SHP77 treated with DMSO at 0.1 percent for 48 hours (cell line): Measurements from ENCODE around the gene SLC6A6.

Experiments used
- DNase-seq: peaks from one replicate; lab custom pipeline; 2025; lab: John Stamatoyannopoulos, UW

The SLC6A6 gene

DNA sequence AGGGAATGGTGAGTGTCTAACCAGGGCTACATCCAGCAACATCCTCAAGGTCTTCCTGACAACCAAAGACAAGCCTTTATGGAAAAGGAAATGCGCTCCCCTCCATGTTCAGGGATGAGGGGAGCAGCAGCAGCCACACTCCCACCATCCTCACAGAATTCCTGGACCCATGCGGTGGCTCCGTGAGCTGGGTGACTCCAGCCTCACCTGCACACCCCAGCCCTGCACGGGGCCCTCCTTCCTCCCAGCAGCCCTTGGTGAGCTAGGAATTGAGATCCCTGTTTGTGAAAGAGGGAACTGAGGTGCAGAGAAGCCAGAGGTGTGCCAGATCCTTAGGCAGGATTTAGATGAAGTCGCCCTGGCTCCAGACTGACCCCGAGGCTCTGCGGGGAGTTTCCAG, 85.4 kb downstream of the SLC6A6 start:
- DNase-seq = no peak

DNA sequence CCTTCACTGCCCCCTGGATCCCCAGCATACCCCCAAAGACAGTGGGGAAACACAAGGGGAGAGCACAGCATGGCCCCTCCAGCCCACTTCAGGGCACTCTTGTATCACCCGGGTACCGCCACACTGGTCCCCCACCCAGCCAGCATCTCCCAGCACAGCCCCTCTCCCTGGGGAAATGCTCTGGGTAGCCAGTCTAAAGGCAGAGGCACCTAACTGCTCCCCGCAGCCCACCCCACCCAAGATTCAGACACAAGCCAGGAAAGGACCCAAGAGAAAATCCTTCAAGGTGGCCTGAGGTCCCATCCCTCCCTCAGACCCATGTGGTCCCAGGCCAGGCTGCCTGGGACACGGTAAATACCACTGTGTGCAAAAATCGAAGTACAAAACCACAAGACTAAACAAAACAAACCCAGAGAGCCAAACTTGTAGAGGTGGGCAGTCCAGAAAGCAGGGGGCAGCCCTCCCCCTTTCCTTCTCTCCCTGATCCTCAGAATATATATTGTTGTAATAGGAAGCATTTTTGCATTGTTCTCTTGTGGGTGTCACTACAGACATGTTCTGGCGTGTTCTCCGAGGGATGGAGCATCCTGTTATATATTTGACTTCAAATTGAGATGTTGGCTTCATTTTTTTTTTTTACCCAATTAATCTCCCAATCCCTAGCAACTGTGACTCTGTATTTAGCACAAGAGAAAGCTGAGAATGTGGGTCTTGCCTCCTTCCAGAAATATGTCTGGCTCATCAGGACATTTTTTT, 86.1 kb downstream of the SLC6A6 start:
- DNase-seq = no peak

DNA sequence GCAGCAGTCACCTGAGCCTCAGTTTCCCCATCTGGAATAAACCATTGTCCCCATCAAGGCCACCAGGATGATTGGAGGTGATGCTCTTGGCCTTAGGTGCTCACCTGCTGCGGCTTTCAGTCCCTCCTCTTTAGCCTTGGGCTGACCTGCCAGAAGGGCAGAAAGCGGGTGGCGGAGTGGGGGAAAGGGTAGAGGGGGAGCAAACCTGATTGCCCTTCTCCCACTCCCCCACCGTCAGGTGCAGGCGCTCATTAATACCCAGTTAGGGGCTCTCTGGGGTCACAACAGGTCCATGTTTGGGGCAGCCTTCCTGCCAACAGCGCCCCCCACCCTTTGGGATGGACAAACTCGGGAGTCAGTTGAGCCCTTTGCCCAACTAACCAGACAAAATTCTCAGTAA, 87.2 kb downstream of the SLC6A6 start:
- DNase-seq = no peak

DNA sequence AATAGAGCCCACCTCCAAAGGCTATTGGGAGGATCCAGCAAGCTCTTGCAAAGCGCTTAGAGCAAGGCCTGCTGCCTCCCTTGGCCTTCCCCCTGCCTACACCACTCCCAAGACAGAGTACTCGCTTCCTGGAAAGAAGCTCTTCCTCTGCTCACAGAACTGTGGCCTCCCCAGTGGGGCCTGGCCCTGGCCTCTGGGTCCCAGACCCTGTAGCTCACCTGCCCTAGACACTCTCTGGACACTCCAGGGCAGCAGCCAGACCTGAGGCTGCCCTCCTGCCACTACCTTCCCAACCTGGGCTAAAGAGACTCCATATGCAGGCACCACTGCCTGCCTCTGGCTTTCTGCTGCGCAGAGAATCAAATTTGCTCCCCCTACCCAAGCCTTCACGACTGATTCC, 87.8 kb downstream of the SLC6A6 start:
- no peak for DNase-seq

DNA sequence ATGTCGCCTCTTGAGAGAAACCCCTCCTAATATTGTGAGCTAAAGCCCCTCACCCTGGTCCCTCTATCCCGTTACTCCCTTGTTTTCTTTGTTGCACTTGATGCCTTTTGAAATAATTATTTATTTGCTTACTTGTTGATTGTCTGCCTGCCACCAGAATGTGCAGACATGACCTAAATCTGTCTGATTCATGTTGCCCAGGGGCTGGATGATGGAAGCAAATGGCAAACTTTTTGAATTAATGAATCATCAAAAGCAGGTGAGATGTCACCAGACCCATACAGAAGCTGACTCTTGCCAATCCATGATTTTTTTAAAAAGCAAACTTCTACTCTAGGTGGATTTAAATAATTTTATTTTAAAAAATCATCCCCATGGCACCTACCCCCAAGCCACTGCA, 88.4 kb downstream of the SLC6A6 start:
- DNase-seq = no peak

DNA sequence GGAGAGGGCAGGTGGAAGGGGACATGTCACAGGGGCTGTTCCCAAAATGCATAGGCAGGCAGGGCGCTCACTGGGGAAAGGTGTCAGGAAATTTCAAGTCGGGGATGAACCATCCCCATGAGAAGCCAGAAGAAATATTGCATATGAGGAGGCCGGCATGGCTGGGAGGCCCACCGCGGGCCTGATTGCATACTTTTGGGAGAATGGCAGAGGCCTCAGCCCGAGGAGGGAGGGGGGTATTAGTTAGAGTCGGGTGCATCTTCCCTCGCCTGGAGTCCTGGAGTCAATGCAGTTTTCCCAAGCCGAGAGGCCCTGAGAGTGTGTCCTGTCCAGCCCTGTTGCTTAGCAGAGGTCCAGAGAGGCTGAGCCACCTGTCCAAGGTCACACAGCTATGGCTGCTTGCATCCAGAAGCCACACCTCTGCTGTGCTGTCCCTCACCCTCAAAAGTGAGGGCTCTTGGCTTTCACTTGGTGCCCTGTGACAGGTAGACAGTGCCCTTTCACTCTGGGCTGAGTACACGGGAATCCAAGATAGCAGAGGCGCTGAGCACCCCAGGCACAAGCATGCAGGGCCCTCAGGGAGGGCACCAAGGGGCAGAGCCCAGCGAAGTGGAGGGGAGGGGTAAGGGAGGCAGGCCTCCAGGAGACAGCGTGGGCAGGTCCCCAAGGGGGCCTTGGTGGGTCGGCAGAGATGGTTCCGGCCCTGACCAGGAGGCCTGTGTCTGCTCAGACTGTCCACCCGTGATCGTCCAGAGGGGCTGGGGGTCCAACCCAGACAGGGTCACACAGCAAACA, 89.2 kb downstream of the SLC6A6 start:
- DNase-seq = no peak

DNA sequence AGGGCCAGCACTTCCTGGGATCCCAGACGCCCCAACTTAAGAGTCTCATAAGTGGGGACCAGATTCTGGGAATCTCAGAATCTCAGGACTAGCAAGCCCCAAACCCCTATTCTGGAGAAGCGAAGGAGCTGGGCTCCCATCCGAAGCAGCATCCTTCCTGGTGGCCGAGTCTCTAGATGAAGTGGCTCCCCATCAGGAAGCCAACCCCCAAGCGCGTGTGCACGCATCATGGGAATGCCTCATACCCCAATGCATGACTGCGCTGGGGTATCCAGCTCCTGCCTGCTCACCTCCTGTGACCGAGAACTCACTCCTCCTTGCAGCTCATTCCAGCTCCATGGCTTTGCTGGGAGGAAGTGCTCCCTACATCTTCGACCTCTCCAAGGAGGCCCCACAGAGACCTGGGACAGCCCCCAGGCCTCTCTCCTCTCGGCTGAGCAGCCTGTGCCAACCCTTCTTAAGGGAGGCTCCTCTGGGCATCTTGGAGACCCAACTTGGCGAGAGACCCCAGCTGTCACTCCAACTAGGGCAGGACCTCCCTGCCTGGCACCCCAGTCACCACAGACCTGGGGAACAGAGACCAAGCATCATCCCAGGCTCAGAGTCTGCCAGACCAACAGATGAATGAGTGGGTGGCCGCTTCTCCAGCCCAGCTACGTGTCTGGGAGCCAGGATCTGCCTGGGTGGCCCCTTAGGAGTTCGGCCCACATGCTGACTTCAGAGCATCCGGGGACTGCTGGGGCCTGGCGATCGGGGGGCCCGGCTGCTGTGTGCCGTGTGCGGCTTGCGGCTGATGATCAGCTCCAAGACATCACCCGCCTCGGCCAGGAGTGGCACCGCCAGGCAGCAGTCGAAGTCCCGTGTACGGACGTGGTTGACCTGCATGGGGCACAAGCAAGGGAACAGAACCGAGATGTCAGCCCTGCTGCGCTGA, 90.8 kb downstream of the SLC6A6 start:
- DNase-seq = no peak

DNA sequence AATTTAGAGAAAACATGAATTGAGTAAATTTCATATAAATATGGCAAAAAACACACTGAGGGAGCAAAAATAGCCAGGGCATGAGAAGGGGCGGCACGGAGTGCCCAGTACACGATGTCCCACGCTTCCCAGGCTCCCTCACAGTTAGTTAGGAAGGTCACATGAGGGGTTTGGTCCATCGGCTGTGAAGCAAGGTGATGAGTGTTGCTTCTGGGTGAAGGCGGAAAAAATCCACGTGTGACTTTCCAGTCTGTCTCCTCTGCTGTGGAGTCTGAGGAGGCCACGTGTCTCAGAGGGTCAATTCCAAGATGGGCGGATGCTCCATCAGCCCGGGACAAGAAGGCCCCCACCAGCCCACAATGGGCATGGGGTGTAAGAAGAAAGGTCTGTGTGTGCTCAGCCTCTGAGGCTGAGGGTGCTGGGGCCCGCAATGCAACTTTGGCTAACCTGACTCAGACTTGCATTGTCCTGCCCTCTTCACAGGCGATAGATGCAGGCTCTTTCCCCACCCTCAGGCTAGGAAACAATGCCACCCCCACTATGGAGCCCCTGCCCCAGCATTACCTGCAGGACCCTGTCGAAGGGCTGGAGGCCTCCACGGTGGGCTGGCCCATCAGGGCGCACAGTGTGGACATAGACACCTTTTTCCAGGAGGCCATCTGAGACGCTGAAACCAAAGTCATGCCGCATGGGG, 92.0 kb downstream of the SLC6A6 start:
- DNase-seq = no peak

DNA sequence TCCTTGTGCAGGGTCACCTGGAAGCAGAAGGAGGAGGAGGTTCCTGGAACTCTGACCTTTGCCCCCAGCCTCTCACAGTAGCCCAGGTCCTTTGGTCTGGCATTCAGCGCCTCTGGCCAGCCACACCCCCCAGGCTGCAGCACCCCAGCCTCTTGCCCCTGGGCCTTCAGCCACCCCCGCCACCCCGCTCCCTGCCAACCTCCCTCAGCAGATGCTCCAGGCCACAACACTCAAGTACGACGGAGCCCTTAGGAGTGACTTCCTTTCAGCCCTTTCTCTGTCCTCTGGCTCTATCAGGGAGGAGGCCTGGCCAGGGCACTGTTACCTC, 92.5 kb downstream of the SLC6A6 start:
- no peak for DNase-seq

DNA sequence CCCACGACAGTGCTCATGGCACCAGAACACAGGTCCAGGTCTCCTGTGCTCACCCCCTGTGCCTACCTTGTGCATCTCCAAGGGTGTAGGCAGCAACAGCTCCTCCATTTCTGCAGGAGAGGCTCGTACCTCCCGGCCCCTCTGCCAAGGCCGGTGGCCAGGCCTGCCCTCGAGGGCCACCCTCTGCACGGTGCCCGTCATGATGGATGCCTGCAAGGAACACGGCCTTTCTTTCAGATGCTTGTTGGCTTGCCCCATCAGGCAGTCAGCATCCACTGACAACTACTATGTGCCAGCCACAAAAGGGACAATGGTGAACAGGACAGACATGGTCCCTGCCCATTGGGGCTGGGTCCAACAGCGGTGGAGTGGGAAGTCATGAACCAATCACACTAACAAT, 93.9 kb downstream of the SLC6A6 start:
- DNase-seq = no peak

DNA sequence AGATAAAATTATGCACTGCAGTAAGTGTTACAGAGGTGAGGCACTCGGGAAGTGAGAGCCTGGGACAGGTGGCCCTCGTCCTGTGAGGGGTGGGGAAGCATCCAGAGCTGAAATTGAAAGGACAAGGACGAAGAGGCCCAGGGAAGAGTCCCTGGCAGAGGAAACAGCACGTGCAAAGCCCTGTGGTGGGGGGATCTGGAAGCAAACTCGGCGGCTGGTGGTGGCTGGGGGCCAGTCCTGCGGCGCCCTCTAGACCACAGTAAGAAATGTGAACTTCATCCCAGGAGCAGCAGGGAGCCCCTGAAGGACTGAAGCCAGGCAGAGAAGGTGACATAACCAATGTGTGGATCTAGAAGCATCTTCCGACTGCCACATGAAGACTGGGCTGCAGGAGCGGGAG, 94.9 kb downstream of the SLC6A6 start:
- no peak for DNase-seq

DNA sequence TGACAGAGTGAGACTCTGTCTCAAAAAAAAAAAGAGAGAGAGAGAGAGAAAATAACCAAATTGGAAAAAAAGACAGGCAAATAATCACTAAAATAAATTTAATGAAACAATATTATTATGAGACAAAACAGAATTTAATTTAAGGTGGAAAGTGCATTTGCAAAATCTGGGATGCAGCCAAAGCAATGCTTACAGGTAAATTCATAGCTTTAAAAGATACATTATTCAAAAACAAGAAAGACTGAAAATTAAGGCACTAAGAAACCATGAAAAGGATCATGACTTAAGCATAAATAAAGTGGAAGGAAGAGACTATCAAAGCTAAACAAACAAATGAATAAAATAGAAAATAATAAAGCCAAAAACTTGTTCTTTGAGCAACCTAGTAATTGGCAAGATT, 100.1 kb downstream of the SLC6A6 start:
- no peak for DNase-seq

DNA sequence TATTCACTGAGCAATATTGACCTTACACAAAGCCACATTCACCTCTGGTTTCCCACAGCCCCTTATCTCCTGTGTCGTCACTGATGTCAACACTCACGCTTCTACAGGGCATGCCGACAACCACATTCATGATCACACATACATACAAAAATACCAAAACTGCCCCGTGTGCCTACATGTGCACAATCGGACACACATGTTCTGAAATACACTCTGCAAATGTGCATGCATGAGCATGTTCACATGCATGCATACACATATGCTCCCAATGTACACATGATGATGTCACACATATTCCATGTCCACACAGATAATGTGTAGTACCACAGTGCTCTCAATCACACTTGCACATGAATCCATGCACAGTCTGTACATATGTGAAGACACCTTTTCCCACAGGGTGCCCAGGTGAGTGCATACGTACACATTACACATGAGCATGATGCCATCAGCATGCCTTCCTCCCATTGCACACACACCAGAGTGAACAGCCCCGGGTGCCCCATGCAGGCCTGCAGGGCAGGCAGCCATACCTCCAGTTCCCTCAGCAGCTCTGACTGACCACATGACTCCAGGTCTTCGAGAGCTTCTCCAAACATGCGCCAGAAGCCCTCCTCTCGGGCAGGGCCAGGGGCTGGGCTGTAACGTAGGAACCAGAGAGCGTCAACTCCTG, 100.8 kb downstream of the SLC6A6 start:
- no peak for DNase-seq

DNA sequence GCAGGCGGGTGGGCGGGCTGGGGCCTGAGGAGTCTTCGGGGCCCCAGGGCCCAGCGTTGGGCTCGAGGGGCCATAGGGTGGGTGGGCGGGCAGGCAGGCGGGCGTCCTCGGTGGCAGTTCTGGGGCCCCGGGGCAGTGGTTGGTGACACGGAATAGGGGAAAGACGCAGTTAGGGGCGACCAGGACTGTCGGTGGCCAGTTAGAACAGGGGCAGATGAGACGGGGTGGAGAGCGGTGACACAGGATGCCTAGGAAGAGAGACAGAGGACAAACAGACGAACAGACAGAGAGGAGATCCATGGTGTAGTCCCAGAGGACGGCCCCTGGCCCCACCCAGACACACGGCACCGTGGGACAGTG, 101.3 kb downstream of the SLC6A6 start:
- no peak for DNase-seq

DNA sequence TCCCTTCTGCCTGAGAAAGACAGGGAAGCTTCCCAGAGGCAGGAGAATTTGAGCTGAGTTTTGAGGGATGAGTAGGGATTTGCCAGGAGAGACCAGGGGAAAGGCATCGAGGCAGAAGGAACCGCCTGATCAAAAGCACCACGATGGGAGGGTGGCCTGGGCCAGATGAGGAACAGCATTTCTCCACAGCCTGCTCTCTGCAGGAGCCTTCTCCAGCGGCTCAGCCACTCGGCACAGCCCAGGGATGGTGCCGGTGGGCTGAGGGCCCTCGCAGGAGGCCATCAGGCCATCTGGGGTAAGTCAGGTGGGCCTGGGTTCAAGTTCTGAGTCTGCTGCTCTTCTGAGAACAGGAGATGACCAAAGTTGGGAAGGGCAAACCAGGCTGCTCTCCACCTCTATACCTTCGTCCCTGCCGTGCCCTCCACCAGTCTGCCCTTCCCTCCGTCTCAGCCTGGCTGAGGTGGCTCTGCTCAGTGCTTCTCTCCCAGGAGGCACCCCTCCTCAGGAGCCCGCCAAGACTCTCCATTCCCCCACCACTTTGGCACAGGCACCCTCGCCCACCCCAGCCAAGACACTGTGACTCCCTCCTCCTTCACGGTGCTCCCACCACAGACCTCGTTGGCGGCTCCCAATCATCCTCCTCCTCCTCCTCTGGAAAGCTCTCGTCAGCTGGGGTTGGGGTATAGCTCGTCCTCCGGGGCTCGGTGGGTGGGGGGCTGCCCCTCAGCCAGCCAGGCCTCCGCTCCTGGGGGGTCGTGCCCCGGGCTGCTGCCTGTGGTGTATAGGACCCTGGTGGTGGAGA, 102.8 kb downstream of the SLC6A6 start:
- DNase-seq = no peak

DNA sequence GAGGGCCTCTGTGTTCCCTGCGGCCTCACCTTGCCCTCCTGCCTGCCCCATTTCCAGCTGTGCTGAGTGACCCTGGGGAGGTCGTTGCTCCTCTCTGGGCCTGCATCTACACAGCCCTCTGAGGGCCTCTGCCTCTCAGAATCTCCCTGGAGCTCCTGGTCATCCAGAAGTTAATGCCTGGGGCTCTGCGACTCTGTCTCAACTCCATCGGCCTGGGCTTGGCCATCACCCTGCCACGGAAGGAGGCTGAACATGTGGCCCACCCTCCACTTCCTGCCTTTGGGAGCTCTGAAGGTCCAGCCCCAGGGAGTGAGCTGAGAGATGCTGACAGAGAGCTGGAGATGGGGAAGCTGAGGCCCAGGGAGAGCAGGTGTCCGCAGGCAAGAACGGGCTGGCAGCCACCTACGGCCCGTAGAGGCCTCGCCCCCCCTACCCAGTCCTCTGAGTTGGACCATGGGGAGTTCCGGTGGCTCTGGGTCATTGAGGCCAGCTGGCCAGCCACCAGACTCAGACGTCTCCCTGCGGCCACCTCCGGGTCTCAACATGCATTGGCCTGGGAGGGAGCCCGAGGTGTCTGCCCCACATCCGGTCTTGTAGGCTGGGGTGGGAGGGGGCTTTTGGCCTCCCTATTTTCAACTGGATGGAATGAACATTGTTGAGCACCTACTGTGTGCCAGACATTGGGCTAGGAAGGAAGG, 103.5 kb downstream of the SLC6A6 start:
- DNase-seq = no peak

DNA sequence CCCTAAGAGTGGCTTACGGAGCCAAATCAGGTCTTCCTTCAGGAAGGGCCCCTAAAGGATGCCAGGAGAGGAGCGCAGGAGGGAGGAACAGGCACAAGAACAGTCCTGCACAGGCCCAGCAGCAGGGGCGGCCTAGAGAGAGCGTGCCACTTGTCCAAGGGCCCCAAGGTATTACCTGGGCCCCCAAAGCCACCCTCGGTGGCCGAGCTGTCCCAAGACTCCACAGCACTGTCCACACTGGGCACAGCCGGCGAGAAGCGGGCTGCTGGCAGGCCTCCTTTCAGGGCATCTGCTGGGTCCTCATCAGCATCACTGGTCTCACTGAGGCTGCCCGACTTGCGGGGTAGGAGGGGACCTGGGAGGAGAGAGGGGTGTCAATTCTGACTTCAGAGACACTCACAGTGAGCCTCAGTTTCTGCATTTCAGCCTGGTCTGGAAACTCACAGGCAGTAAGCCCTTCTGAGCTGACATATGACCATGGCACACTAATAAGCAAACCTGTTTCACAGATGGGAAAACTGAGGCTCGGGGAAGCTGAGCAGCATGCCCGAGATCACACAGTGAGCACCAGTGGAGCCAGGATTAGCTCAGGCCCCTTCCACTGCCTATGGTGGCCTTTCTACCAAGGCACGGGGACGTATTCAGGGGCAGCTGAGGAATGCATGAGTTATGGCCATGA, 104.4 kb downstream of the SLC6A6 start:
- no peak for DNase-seq

DNA sequence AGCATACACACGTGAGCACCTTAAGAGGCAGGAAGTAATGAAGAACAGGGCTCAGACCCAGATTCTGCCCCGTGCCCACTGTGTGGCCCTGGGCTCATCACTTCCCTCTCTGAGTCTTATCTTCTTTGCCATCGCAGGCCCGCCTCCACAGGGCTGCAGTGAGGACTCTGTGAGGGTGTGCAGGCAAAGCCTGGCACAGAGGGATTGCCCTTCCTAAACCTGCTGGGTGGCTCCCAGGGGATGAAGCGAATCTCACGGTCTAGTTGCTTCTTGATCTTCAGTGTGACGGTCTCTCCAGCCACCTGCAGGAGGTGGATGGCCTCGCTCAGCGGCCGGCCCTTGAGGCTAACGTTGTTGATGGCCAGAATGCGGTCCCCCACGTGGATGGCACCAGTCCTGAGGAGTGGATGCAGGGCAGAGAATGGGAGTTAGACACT, 104.9 kb downstream of the SLC6A6 start:
- DNase-seq = no peak

DNA sequence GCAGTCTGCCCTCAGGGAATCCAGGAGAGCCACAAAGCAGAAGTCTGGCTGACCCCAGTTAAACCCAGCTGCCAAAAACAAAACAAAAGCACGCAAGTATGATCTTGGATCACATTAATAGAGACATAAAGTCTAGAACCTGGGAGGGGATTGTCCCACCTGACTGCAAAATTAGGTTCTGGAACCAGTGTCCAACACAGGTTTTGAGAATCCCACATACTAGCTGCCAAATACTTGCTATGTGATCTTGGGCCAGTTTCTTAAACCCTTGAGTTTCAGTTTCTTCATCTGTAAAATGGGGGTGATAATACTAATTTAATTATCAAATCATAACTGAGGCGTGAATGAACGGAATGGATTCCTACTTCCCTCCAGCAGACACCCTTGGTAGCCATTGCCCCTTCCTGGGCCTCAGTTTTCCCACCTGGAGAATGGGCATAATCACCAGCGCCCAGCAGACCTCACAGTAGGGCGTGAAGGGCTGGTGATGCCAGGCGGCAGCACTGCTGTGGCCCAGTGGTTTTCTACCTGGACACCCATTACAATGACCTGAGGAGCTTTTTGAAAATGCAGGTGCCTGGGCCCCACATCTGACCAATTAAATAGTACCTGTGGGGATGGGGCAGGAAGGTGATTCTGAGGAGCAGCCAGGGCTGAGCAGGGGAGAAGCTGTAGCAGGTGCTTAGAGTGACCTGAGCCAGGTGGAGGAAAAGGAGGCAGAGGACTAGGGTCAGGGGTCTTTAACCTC, 105.5 kb downstream of the SLC6A6 start:
- no peak for DNase-seq
